GM18505 (cell line): Measurements from ENCODE around the gene GALNT9.

Source experiments
- ATAC-seq: cut with Tn5 transposase; IDR thresholded peaks from one replicate; pipeline ENCODE4 v1.9.1; 2021; ENCODE audit not compliant: unreplicated experiment
- POLR2A ChIP-seq: IDR thresholded peaks from 4 replicates; pipeline ENCODE4 v1.6.1; 2011; ENCODE audit warnings: borderline replicate concordance; ENCODE audit not compliant: insufficient read depth, insufficient read length; ENCODE audit errors: extremely low read depth

Gene GALNT9

DNA sequence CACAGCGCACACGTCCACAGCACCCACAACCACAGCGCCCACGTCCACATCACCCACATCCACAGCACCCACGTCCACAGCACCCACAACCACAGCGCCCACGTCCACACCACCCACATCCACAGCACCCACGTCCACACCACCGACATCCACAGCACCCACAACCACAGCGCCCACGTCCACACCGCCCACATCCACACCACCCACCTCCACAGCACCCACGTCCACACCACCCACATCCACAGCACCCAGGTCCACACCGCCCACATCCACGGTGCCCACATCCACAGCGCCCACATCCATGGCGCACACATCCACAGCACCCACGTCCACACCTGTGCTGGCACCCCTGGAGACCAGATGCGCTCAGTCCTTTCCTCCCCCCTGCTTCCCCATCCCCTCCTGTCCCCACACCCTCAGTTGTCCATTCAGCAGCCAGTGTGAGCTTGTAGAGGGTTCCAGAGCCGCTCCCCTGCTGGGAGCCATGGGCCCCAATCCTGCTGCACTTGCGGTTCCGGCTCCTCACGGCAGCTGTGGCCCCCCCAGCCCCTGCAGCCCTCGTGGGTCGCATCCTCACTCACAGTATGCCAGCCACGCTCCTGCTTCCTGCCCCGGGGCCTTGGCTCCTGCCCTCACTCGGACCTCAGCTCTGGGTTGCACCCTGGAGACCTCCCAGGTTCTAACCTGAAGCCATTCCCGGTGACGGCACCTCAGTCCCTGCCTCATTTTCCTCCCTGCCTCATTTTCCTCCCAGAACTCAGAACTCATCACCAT, 37.8 kb downstream of the GALNT9 start:
- no peak for TF ChIP-seq POLR2A
- no peak for ATAC-seq

DNA sequence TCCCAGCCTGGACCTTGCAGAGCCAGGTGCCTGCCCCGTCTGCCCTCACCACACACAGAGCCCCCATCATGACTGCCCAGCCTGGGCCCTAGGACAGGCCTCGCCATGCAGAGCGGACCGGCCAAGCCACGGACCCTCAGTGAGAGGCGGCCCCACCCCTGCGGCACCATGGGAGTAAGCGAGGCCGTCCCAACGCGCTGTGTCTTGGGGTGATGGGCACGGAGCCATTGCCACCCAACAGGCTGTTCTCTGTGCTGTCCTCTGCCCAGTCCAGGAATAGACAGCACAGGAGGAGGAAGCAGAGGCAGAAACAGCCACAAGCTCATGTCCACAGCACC, 39.2 kb downstream of the GALNT9 start:
- no peak for TF ChIP-seq POLR2A
- no peak for ATAC-seq

DNA sequence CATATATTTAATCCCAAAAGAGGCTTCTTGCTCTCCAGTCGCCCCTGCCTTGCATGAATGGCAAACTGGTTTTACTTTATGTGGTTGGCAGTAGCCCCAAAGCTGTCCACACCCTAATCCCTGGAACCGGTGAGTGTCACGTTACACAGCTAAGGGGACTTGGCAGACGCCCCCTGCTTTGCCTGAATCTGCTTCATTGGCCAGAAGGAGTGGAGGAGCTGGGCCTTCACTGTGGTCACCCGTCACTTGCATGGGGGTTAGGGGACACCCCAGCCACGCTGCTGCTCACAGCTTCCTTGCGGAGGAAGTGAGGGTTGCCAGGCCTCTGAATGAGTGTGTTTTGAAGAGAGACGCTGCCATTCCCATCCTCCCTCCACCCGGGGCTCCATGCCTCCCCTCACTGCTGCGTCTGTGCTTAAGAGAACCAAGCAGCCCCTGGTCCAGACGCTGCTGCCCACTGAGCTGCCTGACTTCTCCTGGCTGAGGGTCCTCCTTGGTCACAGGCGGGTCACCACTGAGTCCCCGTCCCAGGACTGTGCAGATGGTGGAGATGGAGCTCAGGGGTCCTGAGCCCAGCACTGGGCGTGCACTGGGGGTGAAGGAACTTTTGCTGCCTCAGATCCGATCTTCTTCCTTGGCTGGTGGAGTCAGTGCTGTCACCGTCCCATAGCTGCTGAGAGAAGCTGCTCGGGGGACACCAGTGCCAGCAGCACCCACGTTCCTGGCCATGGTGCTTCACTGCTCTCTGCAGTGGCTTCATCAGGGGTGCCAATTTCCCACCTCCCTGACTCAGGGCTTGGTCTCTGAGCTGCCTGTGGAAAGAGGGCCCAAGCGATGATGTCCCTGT, 39.8 kb downstream of the GALNT9 start:
- ATAC-seq, result no peak
- TF ChIP-seq POLR2A, result no peak

DNA sequence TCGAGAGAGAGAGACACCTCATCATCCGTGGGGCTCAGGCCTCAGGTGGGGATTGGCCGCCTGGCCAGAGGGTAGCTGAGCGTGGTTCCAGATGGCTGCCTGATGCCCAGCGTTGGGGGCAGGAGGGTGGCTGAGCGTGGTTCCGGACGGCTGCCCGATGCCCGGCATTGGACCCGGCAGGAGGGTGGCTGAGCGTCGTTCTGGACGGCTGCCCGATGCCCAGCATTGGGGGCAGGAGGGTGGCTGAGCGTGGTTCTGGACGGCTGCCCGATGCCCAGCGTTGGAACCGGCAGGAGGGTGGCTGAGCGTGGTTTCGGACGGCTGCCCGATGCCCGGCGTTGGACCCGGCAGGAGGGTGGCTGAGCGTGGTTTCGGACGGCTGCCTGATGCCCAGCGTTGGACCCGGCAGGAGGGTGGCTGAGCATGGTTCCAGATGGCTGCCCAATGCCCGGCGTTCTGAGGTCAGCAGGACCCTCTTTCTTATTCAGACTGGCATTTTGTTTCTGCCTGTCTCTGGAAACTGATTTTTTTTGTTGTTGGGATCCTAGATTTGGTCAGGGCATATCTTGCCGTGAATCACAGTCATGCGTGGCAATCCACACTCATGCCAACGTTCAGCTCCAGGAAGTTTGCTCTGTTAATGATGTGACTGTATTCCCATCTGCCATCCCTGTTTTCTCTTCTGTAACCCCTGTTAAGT, 40.7 kb downstream of the GALNT9 start:
- ATAC-seq, result no peak
- no peak for TF ChIP-seq POLR2A

GRCh38 chr12:132287391-132288238, 41.8 kb downstream of the GALNT9 start:
- TF ChIP-seq POLR2A, result no peak
- no peak for ATAC-seq

DNA sequence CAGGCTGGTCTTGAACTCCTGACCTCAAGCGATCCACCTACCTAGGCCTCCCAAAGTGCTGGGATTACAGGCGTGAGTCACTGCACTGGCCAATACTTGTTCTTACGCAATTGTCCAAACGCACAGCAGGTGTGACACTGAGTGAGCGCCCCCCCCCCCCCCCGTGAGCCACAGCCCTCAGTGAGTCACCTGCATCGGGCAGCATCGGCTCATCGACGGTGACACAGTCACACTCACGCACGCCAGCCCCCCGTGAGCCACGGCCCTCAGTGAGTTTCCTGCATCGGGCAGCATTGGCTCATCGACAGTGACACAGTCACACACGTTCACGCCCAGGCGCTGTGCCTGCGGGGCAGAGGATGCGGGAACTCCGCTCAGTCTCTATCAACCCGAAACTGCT, 42.5 kb downstream of the GALNT9 start:
- ATAC-seq, result no peak
- TF ChIP-seq POLR2A, result no peak

- ATAC-seq, result no peak
- TF ChIP-seq POLR2A, result no peak
These were observed 43.3 kb downstream of the GALNT9 start for GRCh38 chr12:132285991-132286681.

DNA sequence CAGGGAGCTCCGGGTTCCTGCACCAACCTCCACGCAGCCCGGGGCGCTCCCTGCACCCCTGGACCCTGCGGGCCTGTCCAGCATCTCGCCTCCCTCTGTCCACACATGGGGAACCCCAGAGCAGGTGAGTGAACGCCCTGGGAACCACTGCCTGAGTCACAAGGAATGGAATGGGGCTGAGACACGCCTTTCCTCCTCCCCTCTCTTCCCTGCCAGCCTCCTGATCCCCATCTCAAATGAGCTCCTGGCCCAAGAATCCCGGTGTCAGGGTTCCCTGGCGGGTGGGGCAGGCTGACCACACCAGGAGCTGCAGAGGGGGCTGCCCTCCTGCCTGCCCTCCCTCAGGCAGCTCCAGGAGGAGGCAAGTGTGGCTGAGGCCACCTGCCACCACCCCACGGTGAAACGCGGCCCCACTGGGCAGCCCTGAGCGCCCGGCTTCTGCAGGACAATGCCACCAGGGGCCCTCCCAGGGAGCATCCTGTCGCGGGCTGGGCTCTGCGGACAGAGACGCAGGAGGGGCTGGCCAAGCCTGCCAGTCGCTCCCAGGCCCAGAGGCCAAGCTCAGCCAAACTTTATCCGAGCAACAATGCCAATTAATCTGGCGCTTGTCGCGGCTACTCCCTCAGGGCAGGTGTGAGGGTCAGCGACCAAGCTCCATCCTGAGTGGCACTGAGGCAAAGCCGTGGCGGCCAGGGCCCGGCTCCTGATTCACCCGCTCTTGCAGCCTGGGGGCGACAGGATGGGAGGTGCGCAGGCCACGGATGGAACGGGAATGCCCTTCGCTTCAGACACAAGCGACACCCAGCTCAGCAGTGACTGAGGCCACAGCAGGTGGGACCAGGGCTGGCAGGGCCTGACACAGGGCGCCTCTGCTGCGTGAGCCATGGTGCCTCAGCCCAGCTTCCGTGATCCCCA, 44.3 kb downstream of the GALNT9 start:
- no peak for TF ChIP-seq POLR2A

GRCh38 chr12:132284071-132284826, 45.1 kb downstream of the GALNT9 start:
- no peak for ATAC-seq
- TF ChIP-seq POLR2A, result no peak

More for the DNA sequence above, 44.3 kb downstream of the GALNT9 start:
- no peak for ATAC-seq

DNA sequence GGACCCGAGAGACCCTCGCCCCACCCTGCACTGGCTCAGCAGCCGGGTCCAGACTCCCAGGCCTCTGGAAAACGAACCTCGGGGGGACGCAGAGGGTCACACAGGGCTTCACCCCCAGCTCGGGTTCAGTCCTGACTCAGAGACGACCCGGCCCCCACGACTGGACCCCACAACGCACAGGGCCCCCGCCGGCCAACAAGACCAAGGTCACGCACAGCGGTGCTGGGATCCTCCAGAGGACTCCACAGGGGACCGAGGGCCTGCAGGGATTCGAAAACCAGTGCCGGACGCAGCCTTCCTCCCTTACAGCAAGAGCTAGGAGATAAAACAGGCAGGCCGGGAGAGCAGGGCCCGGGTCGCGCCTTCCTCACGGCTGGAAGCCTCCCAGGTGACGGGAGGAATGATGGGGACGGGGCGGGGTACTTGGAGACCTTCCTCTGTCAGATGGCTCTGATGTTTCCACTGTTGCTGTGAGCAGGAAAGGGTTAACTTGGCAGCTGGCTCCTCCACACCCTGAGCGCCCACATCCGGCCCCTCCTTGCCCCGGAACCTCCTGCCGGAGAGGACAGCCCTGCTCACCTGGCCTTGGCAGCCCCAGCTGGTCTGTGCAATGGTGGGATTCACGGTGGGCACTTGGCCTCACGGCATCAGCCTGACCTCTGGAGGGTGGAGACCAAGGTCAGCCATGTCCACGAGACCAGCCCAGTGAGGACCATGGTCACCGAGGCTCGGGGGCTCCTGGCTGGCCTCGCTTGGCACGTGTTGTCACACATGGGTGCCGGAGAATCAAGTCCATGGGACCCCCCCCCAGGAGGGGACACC, 46.2 kb downstream of the GALNT9 start:
- ATAC-seq, result no peak
- TF ChIP-seq POLR2A, result no peak
